HG02798 (cell line): ENCODE measurements around the gene USP30.
A peak's percentile ranks its signal among the peaks of the same experiment; 100 is the strongest.
"Not testable (repeated sequence)": the region's sequence is repeated elsewhere in the genome, so short reads cannot be mapped to it uniquely, and the experiment has no call there.

ENCODE experiments used
- ATAC-seq: cut with Tn5 transposase; IDR thresholded peaks from one replicate; pipeline ENCODE4 v1.9.1; 2021; ENCODE audit warnings: mild to moderate bottlenecking; ENCODE audit not compliant: unreplicated experiment, poor library complexity

USP30 gene

DNA sequence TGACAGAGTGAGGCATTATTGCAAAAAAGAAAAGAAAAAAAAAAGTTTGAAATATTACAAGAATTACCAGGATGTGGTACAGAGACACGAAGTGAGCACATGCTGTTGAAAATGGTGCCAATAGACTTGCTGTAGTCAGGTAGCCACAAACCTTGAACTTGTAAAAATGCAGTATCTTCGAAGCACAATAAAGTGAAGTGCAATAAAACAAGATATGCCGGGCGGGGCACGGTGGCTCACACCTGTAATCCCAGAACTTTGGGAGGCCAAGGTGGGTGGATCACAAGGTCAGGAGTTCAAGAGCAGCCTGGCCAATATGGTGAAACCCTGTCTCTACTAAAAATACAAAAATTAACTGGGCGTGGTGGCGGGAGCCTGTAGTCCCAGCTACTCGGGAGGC lies 2.6 kb upstream of the USP30 start:
- not testable (repeated sequence) for ATAC-seq

DNA sequence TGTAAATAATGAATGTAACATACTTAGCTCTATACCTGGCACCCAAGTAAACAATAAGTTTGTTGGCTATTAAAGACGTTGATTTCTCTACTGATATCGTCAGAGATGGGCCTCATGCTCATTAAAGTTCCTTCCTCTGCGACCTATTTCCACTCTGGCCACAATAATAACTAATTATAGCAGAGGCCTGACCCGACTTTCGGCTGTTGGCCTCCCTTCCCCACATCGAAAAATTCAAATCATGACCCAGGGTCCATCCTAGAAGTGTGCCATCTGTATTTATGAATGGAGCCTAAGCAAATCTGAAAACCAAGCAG lies 321 bp upstream of the USP30 start:
- ATAC-seq, result no peak

GRCh38 chr12:109053382-109054123 lies 1.2 kb downstream of the USP30 start:
- ATAC-seq, result peak; percentile 44

DNA sequence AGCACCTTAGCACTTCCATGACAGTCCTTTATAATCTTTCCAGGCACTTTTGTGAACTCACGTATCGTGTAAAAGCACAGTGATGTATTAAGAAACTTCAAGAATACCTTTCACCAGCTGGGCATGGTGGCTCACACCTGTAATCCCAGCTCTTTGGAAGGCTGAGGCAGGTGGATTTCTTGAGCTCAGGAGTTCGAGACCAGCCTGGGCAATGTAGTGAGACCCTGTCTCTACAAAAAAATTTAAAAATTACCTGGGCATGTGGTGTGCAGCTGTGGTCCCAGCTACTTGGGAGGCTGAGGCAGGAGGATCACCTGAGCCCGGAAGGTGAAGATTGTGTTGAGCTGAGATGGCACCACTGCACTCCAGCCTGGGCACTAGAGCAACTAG lies 1.7 kb downstream of the USP30 start:
- not testable (repeated sequence) for ATAC-seq

DNA sequence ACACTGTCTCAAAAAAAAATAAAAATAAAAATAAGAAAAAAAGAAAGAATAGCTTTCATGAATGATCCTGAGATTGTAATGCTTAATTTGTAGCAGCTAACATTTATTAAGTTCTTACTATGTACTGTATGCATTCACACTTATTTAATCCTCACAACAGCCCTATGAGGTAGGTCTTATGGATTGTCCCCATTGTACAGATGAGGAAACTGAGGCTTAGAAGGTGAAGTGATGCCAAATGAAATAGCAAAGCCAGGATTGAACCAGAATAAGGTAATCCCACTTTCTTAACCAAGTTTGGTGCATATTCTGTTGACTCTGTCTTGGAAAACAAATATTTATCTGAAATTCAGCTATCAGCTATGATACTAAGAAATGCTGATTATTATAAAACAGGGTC lies 2.1 kb downstream of the USP30 start:
- no peak for ATAC-seq

DNA sequence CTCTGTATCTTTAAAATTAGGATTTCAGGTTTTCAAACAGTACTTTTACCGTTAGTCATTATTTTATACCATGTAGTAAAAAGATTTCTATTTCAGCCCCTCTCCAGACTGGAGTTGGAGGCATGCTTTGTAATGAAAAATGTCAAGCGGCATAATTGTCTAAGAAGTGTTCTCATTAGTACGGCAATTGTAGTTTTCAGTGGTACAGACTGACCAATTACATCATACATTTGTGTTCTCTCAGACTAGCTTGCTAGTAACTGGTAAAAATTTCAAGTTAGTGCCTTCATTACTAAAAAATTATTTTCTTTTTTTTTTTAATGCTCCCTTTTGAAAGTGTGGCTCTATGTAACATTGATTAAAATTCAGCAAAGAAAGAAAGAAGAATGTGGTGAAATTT lies 4.5 kb downstream of the USP30 start:
- no peak for ATAC-seq

GRCh38 chr12:109057376-109057775 lies 5.0 kb downstream of the USP30 start:
- no peak for ATAC-seq

DNA sequence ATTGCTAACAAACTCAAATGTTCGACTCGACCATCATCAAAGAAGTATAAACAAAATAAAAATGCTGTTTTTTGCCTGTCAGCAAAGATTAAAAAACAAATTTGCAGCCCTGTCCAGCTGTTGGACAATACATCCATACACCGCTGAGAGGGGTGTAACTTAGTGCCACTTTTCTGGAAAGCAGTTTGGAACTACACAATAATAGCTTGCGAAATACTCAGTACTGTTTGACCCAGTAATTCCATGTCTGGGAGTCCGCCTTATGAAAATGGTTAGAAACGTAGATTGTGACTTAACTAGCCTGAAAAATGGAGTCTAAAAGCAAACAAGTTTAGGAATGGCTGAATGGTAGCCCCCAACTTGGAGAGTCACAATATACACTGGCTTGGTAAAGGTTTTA lies 6.4 kb downstream of the USP30 start:
- no peak for ATAC-seq

- no peak for ATAC-seq
These were observed 11.8 kb downstream of the USP30 start for GRCh38 chr12:109064143-109064542.

DNA sequence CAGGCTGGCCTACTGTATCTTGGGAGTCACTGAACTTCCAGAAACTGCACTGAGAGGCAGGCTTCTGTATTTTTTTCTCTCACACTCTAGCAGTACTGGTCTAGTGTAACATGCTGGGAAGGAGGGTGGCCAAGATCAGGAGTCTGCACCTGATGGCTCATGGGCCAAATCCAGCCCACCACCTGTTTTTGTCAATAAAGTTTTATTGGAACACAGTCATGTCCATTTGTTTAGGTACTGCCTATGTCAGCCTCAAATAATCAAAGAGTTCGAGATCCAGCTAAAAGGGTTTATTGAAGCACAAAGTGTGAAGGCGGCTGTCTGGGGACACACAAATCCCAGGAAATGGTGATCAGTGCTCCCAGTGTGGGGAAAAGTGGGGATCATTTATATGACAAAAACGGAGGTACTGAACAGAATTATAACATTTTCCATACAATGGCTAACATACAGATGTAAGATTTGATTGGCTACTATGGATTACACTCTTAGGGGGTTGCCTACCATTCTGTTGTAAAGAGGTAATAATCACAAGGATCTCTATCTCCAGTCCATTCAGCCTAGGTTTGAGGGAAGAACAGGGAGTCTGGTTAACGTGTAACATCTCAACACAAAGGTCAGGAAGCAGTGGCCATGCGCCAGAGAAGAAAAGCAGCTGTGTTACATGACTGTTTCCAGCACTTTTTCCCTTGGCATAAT lies 12.9 kb downstream of the USP30 start:
- no peak for ATAC-seq

GRCh38 chr12:109065853-109066193 lies 13.4 kb downstream of the USP30 start:
- ATAC-seq, result no peak

- ATAC-seq, result no peak
These were observed 17.2 kb downstream of the USP30 start for GRCh38 chr12:109069307-109070271.

DNA sequence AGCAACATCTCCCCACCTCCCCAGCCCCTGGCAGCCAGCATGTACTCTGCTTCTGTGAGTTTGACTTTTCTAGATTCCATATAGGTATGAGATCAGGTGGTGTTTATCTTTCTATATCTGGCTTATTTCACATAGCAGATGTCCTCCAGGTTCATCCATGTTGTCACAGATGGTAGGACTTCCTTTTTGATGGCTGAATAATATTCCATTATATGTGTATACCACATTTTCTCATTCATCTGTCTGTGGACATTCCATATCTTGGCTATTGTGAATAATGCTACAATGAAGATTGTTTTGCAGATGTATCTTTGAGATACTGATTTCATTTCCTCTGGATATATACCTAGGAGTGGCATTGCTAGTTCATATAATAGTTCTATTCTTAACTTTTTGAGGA lies 22.5 kb downstream of the USP30 start:
- ATAC-seq, result no peak

GRCh38 chr12:109082751-109083150 lies 30.4 kb downstream of the USP30 start:
- no peak for ATAC-seq

DNA sequence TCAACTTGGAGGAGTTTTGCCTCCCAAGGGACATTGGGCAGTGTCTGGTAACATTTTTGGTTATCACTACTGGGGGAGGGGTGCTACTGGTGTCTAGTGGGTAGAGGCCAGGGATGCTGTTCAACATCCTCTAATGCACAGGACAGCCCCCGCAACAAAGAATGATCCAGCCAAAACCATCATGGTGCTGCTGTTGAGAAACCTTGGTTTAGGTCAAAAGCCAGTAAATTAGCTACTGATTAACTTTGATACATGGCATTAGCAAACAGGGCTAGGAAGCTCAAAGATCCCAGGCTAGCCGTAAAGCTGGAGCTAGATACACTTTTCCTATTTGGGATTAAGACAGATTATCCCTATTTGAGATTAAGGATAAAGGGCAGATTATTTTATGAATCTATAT lies 32.0 kb downstream of the USP30 start:
- ATAC-seq, result no peak

DNA sequence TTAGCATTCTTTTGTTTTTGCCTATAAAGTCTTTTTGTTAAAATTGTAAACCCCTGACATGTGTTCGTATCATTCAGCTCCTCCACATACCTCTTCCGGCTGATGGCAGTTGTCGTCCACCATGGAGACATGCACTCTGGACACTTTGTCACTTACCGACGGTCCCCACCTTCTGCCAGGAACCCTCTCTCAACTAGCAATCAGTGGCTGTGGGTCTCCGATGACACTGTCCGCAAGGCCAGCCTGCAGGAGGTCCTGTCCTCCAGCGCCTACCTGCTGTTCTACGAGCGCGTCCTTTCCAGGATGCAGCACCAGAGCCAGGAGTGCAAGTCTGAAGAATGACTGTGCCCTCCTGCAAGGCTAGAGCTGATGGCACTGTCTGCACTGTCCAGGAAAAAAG lies 33.2 kb downstream of the USP30 start:
- no peak for ATAC-seq

DNA sequence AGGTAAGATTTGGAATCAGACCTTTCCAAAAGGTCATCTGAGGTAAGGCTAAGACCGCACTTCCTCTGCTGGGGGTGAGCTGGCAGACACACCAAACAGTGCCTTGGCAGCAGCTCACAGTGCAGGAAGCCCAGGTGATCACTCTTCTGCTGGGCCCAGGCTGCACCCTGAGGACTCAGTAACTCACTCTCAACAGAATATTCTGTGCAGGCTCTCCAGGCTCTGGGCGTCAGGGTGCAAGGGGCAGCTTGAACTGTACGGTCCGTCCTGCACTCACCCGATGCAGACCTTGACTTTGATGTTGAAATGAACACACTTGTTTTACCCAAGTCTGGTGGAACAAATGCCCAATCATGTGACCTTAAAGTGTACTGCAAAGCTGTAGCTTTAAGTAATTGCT lies 34.9 kb downstream of the USP30 start:
- no peak for ATAC-seq

DNA sequence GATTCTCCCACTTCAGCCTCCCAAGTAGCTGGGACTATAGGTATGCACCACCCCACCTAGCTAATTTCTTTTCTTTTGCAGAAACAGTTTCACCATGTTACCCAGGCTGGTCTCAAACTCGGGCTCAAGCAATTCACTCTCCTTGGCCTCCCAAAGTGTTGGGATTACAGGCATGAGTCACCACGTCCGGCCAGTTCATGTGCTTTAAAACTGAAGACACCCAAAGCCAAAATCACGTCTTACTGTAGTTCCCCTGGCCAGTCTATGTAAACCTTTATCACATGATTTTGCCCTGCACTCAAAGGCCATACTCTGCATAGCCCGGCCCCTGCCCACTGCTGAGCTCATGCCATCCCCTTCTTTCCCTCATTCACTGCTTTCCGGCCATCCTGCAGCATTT lies 36.4 kb downstream of the USP30 start:
- no peak for ATAC-seq

- no peak for ATAC-seq
These were observed 37.3 kb downstream of the USP30 start for GRCh38 chr12:109089683-109090082.

GRCh38 chr12:109092497-109093021 lies 40.2 kb downstream of the USP30 start:
- ATAC-seq, result no peak
